Kidney tubule cell (primary cell): Measurements from ENCODE around the gene ADGRB2.
A peak's percentile ranks its signal among the peaks of the same experiment; 100 is the strongest.
"Not testable (repeated sequence)": the region's sequence is repeated elsewhere in the genome, so short reads cannot be mapped to it uniquely, and the experiment has no call there.

Source experiments
- DNase-seq: peaks from one replicate; pipeline ENCODE4 v3.0.0-alpha.2; 2018; ENCODE audit warnings: low spot score

The ADGRB2 gene

DNA sequence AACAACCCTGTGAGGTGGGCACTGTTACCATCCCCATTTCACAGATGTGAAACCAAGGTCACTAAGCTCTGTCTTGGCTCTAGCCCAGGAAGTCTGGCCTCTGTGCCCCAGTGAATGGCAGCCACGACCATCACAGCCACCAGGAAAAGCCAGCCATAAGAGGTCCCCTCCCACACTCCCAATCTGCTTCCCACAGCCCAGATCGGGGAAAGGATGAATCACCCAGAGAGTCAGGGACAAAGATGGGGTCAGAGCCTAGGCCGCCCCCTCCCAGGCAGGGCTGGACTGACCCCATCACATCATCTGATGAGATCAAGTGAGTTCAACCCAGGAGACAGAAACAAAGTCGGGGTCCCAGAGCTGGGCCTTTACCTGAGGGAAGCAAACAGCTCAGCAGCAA, 37.4 kb downstream of the ADGRB2 start:
- DNase-seq, result no peak

DNA sequence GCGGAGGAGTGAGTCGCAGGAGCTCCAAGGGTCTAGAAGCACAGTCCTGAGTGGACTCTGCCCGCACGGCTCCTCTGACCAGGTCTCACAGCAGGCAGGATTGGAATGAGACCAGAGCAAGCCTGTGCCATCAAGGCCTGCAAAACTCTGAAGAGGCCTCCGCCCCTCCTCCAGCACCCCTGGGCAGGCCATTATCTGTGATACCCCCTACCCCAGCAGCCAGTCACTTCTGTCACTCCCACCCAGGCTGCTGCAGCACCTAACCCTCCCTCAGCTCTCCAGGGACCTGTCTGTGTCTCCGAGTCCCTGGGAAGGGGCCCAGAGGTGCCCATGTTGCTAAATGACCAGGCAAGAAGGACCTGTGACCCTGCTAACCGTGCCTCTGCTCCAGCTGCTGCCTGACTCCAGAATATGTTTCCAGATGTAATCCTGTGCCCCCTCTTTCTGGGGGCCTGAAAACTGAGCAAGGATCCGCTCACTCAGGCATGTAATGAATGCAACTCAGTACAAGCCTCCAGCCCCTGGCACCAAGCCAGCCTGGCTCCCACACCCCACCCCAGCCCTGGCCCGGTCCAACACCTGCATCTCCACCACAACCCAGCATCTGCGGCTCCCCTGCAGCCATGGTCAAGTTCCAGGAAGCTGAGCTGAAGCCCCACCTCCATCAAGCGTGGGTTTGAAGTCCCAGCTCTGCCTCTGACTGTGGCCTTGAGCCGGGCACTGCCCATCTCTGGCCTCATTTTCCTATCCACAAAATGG, 38.2 kb downstream of the ADGRB2 start:
- DNase-seq, result no peak

DNA sequence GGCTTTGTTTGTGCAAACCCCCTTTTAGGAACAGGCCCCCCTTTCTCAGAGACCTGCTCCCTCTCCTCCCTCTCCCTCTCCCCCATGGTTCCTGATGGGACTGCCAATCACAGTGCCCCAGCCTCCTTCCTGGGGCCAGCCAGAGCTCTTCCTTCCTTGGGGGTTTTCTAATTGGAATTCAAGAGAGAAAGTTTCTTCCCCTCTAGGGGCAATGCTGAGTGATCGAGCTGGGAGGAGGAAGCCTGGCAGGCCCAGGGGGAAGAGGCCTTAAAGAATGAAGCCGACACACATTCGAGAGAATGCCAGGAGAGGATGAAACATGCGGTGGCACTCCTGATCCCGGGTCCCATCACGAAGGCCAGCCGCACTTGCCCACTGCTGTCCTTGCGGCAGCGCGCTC, 39.0 kb downstream of the ADGRB2 start:
- DNase-seq, result no peak

GRCh38 chr1:31723828-31724359, 40.2 kb downstream of the ADGRB2 start:
- peak; percentile 76 for DNase-seq

- DNase-seq, result no peak
Measured at GRCh38 chr1:31718327-31718897, 45.7 kb downstream of the ADGRB2 start.

DNA sequence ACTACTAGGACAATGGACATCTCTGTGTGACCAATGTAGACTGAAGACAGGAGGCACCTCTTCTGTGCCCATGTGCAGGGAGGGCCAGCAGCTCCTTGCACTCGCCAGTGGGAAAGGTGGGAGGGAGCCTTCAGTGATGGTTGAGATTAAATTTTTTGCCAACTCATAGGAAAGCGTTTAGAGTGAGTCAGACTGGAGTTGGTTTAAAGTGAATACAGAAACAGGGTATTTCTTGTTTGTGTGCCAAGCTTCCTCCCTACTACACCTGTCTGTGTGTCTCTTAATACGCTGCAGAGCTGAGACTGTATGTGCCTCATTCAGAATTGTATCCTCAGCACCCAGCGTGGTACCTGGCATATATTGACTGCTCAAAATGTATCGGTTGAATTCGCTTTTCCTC, 46.8 kb downstream of the ADGRB2 start:
- DNase-seq, result peak; percentile 21

GRCh38 chr1:31715873-31716220, 48.3 kb downstream of the ADGRB2 start:
- DNase-seq, result no peak

DNA sequence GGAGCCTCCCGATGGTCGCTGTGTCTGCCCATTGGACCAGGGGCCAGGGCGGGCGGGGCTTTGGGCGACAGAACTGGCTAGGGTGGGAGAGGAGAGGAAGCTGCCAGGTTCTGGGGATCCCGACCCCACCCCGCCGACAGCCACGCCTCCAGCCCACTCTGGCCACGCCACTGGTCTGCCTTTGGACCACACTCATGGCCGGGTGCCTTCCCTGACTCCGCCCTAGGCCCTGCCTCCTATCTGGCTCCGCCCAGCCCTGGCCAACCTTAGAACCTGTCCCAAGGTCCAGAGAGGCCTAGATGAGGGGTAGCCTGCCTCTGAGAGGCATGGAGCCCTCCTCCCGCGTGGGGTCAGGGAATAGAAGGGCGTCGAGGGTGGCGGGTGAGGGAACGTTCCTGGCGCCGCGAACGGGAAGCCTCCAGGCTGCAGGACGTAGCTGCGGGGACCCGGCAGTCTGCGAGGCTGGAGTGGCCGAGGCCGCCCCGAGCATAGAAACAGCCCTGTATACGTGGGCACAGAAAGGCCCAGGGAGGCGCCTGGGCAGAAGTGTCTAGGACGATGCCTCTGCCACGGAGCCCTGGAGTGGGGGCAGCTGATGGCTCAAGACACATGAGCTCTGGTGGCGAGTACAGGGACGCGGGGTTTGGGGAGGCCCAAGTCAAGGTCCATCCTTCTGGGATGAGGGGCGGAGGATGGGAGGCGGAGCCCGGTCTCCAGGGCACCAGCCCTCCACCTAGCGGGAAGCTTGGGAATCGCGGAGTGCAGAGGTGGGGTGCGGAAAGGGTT, 48.9 kb downstream of the ADGRB2 start:
- DNase-seq, result peak; percentile 81

DNA sequence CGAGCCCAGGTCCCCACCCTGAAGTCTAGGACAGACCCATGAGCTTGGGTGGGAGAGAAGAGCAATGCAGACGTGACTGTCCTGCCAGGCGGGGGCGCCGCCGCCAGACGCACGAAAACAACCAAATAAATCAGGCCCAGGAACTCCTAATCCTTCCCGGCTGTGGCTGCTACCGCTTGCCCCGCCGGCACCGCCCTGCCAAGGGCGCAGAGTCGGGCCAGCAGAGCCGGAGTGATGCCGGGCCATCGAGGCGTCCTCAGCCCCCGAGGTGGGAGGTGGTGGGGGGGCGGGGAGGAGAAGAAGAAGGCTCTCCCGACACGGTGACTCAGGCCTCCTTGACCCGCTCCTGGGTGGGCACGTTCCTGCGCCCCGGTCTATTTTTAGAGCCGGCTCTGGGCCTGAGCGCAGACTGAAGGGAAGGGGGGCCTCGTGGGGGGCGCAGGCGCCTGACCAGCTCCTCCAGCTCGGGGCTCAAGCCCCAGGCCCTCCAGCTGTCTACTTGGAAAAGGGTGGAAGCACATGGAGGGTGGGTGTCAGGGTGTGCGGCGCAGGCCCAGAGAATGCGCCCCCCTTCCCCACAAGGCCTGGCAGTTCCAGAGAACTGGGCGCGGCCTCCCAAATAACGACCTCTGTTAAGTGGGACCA, 49.6 kb downstream of the ADGRB2 start:
- peak; percentile 34 for DNase-seq

DNA sequence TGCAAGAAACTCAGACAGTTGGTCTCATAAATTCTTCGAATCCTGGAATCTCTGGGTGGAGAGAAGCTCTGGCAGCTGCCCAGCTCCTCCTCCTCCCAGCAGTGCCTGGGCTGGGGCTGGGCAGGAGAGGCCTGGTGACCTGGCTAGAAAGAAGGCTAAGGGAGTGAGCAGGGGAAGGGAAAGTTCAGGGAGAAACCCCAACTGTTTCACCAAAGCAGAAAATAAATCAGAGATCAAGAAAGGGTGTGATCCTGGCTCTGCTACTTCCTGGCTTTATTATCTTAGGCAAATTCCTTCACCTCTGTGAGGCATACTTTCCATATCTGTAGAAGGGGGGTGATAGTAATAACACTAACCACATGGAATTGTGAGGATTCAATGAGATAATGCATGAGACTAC, 51.5 kb downstream of the ADGRB2 start:
- DNase-seq, result peak; percentile 74

DNA sequence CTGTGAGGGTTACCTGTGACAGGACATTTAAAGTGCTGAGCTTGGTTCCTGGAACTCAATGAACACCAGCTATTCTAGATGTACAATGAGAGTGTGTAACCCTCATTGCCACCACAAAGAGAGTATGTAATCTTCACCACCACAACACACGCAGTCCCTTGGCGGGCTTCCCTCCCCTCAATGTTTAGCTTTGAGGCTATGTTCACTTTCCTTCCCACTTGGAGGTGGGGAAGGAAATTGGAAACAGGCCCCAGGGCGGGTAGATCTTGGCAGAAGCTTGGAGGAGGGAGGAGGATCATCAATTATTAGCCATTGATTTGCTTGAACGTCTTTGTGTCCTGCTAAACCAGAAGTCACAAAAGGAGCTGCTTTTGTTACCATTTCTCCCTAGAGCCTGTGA, 52.1 kb downstream of the ADGRB2 start:
- no peak for DNase-seq

DNA sequence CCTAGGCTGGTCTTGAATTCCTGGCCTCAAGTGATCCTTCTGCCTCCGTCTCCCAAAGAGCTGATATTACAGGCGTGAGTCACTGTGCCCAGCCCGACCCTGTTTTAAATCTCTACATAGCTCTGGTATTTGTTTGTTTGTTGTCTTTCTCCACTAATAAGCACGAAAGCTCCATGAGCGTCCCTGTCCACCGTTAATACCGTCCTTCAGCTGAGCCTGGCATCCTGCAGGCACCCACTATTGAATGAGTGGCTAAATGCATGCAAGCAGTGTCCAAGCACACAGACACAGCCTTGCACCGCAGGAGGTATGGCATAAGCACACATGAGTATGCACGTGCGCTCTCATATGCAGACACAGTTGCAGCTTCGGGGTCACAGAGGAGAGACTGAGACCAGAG, 55.8 kb downstream of the ADGRB2 start:
- DNase-seq, result no peak

GRCh38 chr1:31707711-31708110, 56.4 kb downstream of the ADGRB2 start:
- peak; percentile 36 for DNase-seq

GRCh38 chr1:31707059-31707600, 57.0 kb downstream of the ADGRB2 start:
- DNase-seq, result not testable (repeated sequence)

DNA sequence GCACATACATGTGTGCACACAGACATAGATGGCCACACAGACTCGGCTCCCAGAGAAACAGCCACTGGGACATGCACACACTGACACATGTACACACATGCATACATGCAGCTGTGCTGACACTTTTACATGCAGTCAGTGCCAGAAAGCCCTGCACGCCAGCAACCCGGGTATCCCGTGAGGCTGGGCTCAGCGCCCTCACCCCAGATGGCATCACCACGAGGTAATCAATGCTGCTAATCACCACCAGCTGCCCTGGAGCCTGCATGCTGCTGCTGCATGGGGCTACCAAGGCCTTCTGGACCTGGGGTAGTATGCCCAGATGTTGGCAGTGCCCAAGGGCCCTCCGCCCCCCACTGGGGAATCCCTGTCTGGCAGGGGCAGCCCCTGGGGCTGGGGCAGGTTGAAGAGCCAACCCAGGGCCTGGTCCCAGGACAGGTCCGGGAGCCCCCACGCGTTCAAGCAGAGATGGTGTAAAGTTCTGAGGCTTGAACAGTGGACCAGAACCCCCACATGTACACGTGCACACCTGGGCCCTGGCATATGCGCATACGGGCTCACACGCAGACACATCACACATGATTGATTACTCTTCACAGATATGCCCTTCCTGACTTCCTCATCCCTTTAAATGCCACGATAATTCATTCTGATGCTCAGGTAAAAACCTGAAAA, 57.6 kb downstream of the ADGRB2 start:
- no peak for DNase-seq

- DNase-seq, result peak; percentile 30
Measured at GRCh38 chr1:31705080-31705866, 58.9 kb downstream of the ADGRB2 start.

- DNase-seq, result peak; percentile 33
Measured at GRCh38 chr1:31704271-31705079, 59.7 kb downstream of the ADGRB2 start.

DNA sequence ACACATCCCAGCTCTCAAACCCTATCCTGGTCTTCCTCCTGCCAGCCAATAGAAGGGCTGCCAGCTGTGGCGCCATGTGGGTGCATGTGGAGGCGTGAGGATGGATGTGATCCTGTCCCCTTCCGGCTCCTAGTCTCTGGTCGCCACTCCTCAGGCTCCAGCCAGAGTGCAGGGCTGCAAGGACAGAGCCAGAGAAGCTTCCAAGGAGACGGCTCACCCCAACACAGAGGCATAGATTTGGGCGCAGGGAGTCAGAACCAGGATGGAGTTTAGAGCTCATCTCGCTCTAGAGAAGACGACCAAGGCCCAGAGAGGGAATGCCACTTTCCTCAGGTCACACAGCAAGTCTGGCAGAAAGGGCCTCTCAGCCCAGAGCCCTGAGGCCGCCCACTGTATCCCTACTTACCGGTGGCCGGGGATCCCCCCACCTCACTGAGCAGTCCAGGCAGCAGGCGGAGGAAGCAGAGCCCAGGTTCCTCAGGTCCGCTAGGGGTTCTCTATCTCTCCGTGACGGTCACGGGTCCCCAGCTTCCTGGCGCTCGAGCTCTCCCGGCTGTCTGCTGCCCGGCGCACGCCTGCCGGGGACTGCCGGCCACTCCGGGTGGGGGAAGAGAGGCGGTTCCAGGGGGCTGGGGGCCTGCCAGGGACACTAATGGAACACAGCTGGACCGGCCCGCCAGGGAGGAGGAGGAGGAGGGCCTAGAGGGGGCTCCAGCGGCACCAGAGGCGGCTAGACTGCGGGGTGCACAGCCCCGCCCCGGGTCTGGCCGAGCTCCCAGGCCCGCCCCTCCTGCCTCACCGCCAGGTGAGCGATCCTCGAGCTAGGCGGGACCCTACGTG, 60.5 kb downstream of the ADGRB2 start, which contains the start of gene COL16A1:
COL16A1 (minus strand) TSS at position 587 of the 840 bp plus-strand sequence. CDS start 1,824 bp downstream, outside the sequence.
- peak; percentile 43 for DNase-seq
